DOHH2 (cell line): Measurements from ENCODE around the gene PRPF18.

ENCODE experiments used
- H3F3A ChIP-seq: fragments of 200-600 bp; sonication (generic), shearing (Covaris generic); 2 replicates; pipeline ENCODE4 v1.6.0; 2016; ENCODE audit warnings: antibody characterized with exemption, mild to moderate bottlenecking; ENCODE audit not compliant: control insufficient read depth, insufficient read depth
- H3K27ac ChIP-seq: fragments of 200-600 bp; sonication (generic); 2 replicates; pipeline ENCODE4 v1.5.1; 2014; ENCODE audit warnings: low read depth, mild to moderate bottlenecking, low read length, moderate library complexity
- H3K27me3 ChIP-seq: fragments of 200-600 bp; sonication (generic); 2 replicates; pipeline ENCODE4 v1.6.1; 2014; ENCODE audit warnings: mild to moderate bottlenecking, low read length, mixed read lengths; ENCODE audit not compliant: control insufficient read depth
- H3K36me3 ChIP-seq: fragments of 200-600 bp; sonication (generic); 2 replicates; pipeline ENCODE4 v1.6.1; 2014; ENCODE audit warnings: mild to moderate bottlenecking, low read length, moderate library complexity, mixed read lengths; ENCODE audit not compliant: control insufficient read depth
- H3K4me1 ChIP-seq: fragments of 200-600 bp; sonication (generic); 2 replicates; pipeline ENCODE4 v1.6.1; 2014; ENCODE audit warnings: mild to moderate bottlenecking, low read length, mixed read lengths; ENCODE audit not compliant: control insufficient read depth
- H3K4me2 ChIP-seq: fragments of 200-600 bp; sonication (generic); 2 replicates; pipeline ENCODE4 v1.6.0; 2014; ENCODE audit warnings: mild to moderate bottlenecking, low read length, moderate library complexity
- H3K4me3 ChIP-seq: fragments of 200-600 bp; sonication (generic); 2 replicates; pipeline ENCODE4 v1.5.1; 2014; ENCODE audit warnings: mild to moderate bottlenecking, low read length, mixed read lengths
- H3K79me2 ChIP-seq: fragments of 200-600 bp; sonication (generic); 2 replicates; pipeline ENCODE4 v1.6.1; 2014; ENCODE audit warnings: mild to moderate bottlenecking, low read length, mixed read lengths; ENCODE audit not compliant: control insufficient read depth
- H3K9me2 ChIP-seq: fragments of 200-600 bp; sonication (generic); replicated peaks from 2 replicates; pipeline ENCODE4 v1.6.1; 2014; ENCODE audit warnings: mild to moderate bottlenecking, low read length, mixed read lengths; ENCODE audit not compliant: control insufficient read depth
- H3K9me3 ChIP-seq: fragments of 200-600 bp; sonication (generic); 2 replicates; pipeline ENCODE4 v1.6.1; 2014; ENCODE audit warnings: antibody characterized with exemption, low read length, mixed read lengths; ENCODE audit not compliant: control insufficient read depth, insufficient read depth
- H4K20me1 ChIP-seq: fragments of 200-600 bp; sonication (generic); 2 replicates; pipeline ENCODE4 v1.6.0; 2014; ENCODE audit warnings: low read depth, mild to moderate bottlenecking, antibody characterized with exemption, low read length, moderate library complexity; ENCODE audit not compliant: control insufficient read depth, insufficient read depth
- EZH2phosphoT487 ChIP-seq: fragments of 200-600 bp; sonication (generic); IDR thresholded peaks from 2 replicates; pipeline ENCODE4 v1.6.1; 2017; ENCODE audit warnings: borderline replicate concordance, mild to moderate bottlenecking, antibody characterized with exemption, low read length, moderate library complexity, mixed read lengths
- TF ChIP-seq, protein P1 (sequence below): fragments of 200-600 bp; sonication (generic); IDR thresholded peaks from one replicate; pipeline ENCODE4 v1.5.1; 2014; ENCODE audit warnings: antibody characterized with exemption, mild to moderate bottlenecking, low read depth, low read length; ENCODE audit not compliant: poor library complexity, severe bottlenecking

The PRPF18 gene

DNA sequence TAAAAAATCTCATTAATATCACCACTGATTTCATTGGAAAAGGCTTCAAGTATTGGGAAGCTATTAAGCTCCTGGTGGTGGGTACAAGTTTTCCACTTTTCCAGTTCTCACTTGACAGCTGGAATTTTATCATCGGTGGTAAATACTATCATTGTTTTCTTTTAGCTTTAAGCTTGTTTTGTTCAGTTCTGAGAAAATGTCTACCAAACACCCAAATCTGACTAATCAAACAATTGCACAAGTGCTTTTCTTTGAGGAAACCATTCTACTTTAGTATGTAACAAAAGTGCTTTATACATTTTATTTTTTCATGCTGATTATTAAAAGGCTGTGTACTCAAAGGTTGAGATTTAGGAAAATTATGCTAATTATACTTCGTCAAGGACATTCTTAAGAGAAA lies 7.9 kb downstream of the PRPF18 start:
- Histone ChIP-seq H3F3A (0 out of 2 replicates have a peak, but pooled peaks cover 3% of the 10 kb centered on the region), H3K9me3 (no peaks in the 10 kb centered on the region), H3K79me2 (peaks cover 15% of the 10 kb centered on the region), H3K27ac (no peak overlapping the region), H3K27me3 (no peaks in the 10 kb centered on the region), H3K9me2 (no peaks in the 10 kb centered on the region), H3K4me3 (no peak overlapping the region), H3K4me1 (no peaks in the 10 kb centered on the region), H3K36me3 (no peaks in the 10 kb centered on the region; the same call in 1 of the 2 replicates), H4K20me1 (no peaks in the 10 kb centered on the region), H3K4me2 (no peak overlapping the region)
- no peak for TF ChIP-seq EZH2phosphoT487
- TF ChIP-seq, protein P1, sequence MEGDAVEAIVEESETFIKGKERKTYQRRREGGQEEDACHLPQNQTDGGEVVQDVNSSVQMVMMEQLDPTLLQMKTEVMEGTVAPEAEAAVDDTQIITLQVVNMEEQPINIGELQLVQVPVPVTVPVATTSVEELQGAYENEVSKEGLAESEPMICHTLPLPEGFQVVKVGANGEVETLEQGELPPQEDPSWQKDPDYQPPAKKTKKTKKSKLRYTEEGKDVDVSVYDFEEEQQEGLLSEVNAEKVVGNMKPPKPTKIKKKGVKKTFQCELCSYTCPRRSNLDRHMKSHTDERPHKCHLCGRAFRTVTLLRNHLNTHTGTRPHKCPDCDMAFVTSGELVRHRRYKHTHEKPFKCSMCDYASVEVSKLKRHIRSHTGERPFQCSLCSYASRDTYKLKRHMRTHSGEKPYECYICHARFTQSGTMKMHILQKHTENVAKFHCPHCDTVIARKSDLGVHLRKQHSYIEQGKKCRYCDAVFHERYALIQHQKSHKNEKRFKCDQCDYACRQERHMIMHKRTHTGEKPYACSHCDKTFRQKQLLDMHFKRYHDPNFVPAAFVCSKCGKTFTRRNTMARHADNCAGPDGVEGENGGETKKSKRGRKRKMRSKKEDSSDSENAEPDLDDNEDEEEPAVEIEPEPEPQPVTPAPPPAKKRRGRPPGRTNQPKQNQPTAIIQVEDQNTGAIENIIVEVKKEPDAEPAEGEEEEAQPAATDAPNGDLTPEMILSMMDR, result no peak

DNA sequence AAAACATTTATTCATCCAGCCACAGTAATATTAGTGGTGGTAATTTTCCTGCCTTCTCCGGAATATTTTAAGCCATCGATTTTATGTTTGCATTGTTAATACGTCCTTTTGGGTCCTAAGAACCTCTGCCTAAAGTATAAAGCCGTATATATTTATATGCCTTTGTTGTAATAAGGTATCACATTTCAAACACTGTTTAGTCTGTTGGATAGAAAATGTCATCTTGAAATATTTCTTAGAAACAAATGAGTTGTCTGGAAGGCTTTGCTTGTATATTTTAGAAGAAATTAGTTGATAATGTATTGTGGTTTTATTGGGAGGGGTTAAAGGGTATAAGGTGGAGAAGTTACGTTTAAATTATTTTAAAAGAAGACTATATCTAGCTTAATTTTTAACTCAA lies 11.1 kb downstream of the PRPF18 start:
- no peaks in the 10 kb centered on the region for H3K4me1 ChIP-seq
- no peak overlapping the region for H3K27ac ChIP-seq
- H3K9me2 ChIP-seq, result no peaks in the 10 kb centered on the region
- no peak overlapping the region for H3K4me2 ChIP-seq
- peaks cover 2% of the 10 kb centered on the region; the same call in 1 of the 2 replicates for H3K36me3 ChIP-seq
- H3F3A ChIP-seq, result 0 out of 2 replicates have a peak, but pooled peaks cover 6% of the 10 kb centered on the region
- no peak overlapping the region for H3K4me3 ChIP-seq
- no peaks in the 10 kb centered on the region for H3K27me3 ChIP-seq
- no peaks in the 10 kb centered on the region for H3K9me3 ChIP-seq
- TF ChIP-seq EZH2phosphoT487, result no peak
- TF ChIP-seq, protein P1, result no peak
- peaks cover 2% of the 10 kb centered on the region; the same call in 1 of the 2 replicates for H3K79me2 ChIP-seq
- H4K20me1 ChIP-seq, result no peaks in the 10 kb centered on the region

DNA sequence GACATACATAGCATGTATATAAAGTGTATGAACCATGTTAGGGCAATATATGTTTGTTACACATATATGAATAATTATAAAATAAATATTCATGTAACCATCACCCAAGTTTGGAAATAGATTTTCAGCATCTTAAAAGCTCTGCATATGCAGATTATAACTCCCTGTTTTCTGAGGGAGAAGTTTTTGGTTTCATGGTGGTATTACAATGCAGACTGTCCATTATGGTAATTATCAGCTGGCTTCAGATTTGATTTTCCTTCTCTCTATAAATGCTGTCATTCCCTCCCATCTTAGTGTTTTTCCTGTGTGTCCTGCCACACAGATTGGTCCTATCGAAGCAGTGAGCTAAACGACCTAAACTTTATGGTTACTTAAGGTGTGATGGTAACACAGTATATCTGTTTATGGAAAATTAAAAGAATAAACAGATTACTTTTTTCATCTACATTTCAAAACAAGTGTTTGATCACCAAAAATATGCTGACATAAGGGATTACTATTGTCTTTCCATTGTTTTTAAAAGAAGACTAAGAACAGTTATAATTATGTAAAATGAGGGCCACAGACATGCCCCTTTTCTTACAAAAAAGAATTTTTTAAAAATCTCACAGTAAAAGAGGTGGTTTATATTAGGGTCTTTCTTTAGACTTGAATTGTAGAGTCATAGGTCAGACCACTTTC lies 17.7 kb downstream of the PRPF18 start:
- Histone ChIP-seq H3K27ac (no peak overlapping the region), H3K36me3 (peaks cover 2% of the 10 kb centered on the region; the same call in 1 of the 2 replicates), H3K4me3 (no peak overlapping the region), H4K20me1 (peaks cover 3% of the 10 kb centered on the region; the same call in 1 of the 2 replicates), H3K79me2 (no peaks in the 10 kb centered on the region), H3K9me2 (no peaks in the 10 kb centered on the region), H3K9me3 (no peaks in the 10 kb centered on the region), H3F3A (0 out of 2 replicates have a peak, but pooled peaks cover 3% of the 10 kb centered on the region), H3K4me2 (no peak overlapping the region), H3K27me3 (no peaks in the 10 kb centered on the region), H3K4me1 (no peaks in the 10 kb centered on the region)
- TF ChIP-seq, protein P1, result no peak
- no peak for TF ChIP-seq EZH2phosphoT487
